ENCODE data around the gene CFAP100.

CFAP100 gene

GRCh38 chr3:126380011-126380768, 14.5 kb upstream of the CFAP100 start:
- H3K9me3 ChIP-seq (ENCODE audit: control insufficient read depth, insufficient read depth, low read length) = no peaks in the 10 kb centered on the region
- H3K27ac ChIP-seq (ENCODE audit: low read depth, low read length) = no peak overlapping the region
- no peak overlapping the region for H3K9ac ChIP-seq (ENCODE audit: low read depth, low read length)
- no peaks in the 10 kb centered on the region for H3K4me1 ChIP-seq (ENCODE audit: control insufficient read depth, insufficient read depth, low read length)
- H3K36me3 ChIP-seq (ENCODE audit: control insufficient read depth, insufficient read depth, low read length) = no peaks in the 10 kb centered on the region
- no peaks in the 10 kb centered on the region for H3K27me3 ChIP-seq (ENCODE audit: control insufficient read depth, insufficient read depth, low read length)
- H3K4me3 ChIP-seq (ENCODE audit: low read depth, low read length) = no peak overlapping the region

- Histone ChIP-seq H3K27me3 (ENCODE audit: control insufficient read depth, insufficient read depth, low read length) (no peaks in the 10 kb centered on the region), H3K9me3 (ENCODE audit: control insufficient read depth, insufficient read depth, low read length) (no peaks in the 10 kb centered on the region), H3K4me3 (ENCODE audit: low read depth, low read length) (no peak overlapping the region), H3K4me1 (ENCODE audit: control insufficient read depth, insufficient read depth, low read length) (no peaks in the 10 kb centered on the region), H3K36me3 (ENCODE audit: control insufficient read depth, insufficient read depth, low read length) (no peaks in the 10 kb centered on the region), H3K27ac (ENCODE audit: low read depth, low read length) (no peak overlapping the region), H3K9ac (ENCODE audit: low read depth, low read length) (no peak overlapping the region)
Measured at GRCh38 chr3:126381966-126382365, 12.7 kb upstream of the CFAP100 start.

- Histone ChIP-seq H3K9ac (ENCODE audit: low read depth, low read length) (peak overlapping the region; percentile 59; the same call in 1 of the 2 replicates), H3K9me3 (ENCODE audit: control insufficient read depth, insufficient read depth, low read length) (no peaks in the 10 kb centered on the region), H3K4me3 (ENCODE audit: low read depth, low read length) (peak overlapping the region; percentile 40), H3K27ac (ENCODE audit: low read depth, low read length) (peak overlapping the region; percentile 77), H3K27me3 (ENCODE audit: control insufficient read depth, insufficient read depth, low read length) (peaks cover 35% of the 10 kb centered on the region), H3K36me3 (ENCODE audit: control insufficient read depth, insufficient read depth, low read length) (no peaks in the 10 kb centered on the region), H3K4me1 (ENCODE audit: control insufficient read depth, insufficient read depth, low read length) (peaks cover 4% of the 10 kb centered on the region; the same call in 1 of the 2 replicates)
Measured at GRCh38 chr3:126389112-126389793, 5.5 kb upstream of the CFAP100 start.

- H3K27me3 ChIP-seq (ENCODE audit: control insufficient read depth, insufficient read depth, low read length) = peaks cover 41% of the 10 kb centered on the region
- no peak overlapping the region for H3K9ac ChIP-seq (ENCODE audit: low read depth, low read length)
- no peaks in the 10 kb centered on the region for H3K36me3 ChIP-seq (ENCODE audit: control insufficient read depth, insufficient read depth, low read length)
- no peaks in the 10 kb centered on the region for H3K9me3 ChIP-seq (ENCODE audit: control insufficient read depth, insufficient read depth, low read length)
- no peak overlapping the region for H3K27ac ChIP-seq (ENCODE audit: low read depth, low read length)
- peaks cover 4% of the 10 kb centered on the region; the same call in 1 of the 2 replicates for H3K4me1 ChIP-seq (ENCODE audit: control insufficient read depth, insufficient read depth, low read length)
- H3K4me3 ChIP-seq (ENCODE audit: low read depth, low read length) = no peak overlapping the region
Measured at GRCh38 chr3:126389794-126390146, 4.9 kb upstream of the CFAP100 start.

- peaks cover 6% of the 10 kb centered on the region for H3K4me1 ChIP-seq (ENCODE audit: control insufficient read depth, insufficient read depth, low read length)
- H3K4me3 ChIP-seq (ENCODE audit: low read depth, low read length) = no peak overlapping the region
- H3K9me3 ChIP-seq (ENCODE audit: control insufficient read depth, insufficient read depth, low read length) = no peaks in the 10 kb centered on the region
- H3K9ac ChIP-seq (ENCODE audit: low read depth, low read length) = no peak overlapping the region
- peaks cover 45% of the 10 kb centered on the region for H3K27me3 ChIP-seq (ENCODE audit: control insufficient read depth, insufficient read depth, low read length)
- H3K27ac ChIP-seq (ENCODE audit: low read depth, low read length) = no peak overlapping the region
- H3K36me3 ChIP-seq (ENCODE audit: control insufficient read depth, insufficient read depth, low read length) = no peaks in the 10 kb centered on the region
Measured at GRCh38 chr3:126390201-126390600, 4.5 kb upstream of the CFAP100 start.

- H3K4me3 ChIP-seq (ENCODE audit: low read depth, low read length) = no peak overlapping the region
- no peak overlapping the region for H3K9ac ChIP-seq (ENCODE audit: low read depth, low read length)
- H3K27ac ChIP-seq (ENCODE audit: low read depth, low read length) = no peak overlapping the region
- peaks cover 50% of the 10 kb centered on the region for H3K27me3 ChIP-seq (ENCODE audit: control insufficient read depth, insufficient read depth, low read length)
- H3K9me3 ChIP-seq (ENCODE audit: control insufficient read depth, insufficient read depth, low read length) = no peaks in the 10 kb centered on the region
- peaks cover 8% of the 10 kb centered on the region for H3K4me1 ChIP-seq (ENCODE audit: control insufficient read depth, insufficient read depth, low read length)
- H3K36me3 ChIP-seq (ENCODE audit: control insufficient read depth, insufficient read depth, low read length) = no peaks in the 10 kb centered on the region
Measured at GRCh38 chr3:126390751-126391150, 4.0 kb upstream of the CFAP100 start.

GRCh38 chr3:126391631-126392030, 3.1 kb upstream of the CFAP100 start:
- Histone ChIP-seq H3K36me3 (ENCODE audit: control insufficient read depth, insufficient read depth, low read length) (no peaks in the 10 kb centered on the region), H3K4me3 (ENCODE audit: low read depth, low read length) (no peak overlapping the region), H3K27ac (ENCODE audit: low read depth, low read length) (no peak overlapping the region), H3K27me3 (ENCODE audit: control insufficient read depth, insufficient read depth, low read length) (peaks cover 55% of the 10 kb centered on the region), H3K4me1 (ENCODE audit: control insufficient read depth, insufficient read depth, low read length) (peaks cover 8% of the 10 kb centered on the region), H3K9me3 (ENCODE audit: control insufficient read depth, insufficient read depth, low read length) (no peaks in the 10 kb centered on the region), H3K9ac (ENCODE audit: low read depth, low read length) (no peak overlapping the region)

GRCh38 chr3:126392246-126392645, 2.5 kb upstream of the CFAP100 start:
- Histone ChIP-seq H3K4me1 (ENCODE audit: control insufficient read depth, insufficient read depth, low read length) (peaks cover 8% of the 10 kb centered on the region), H3K9me3 (ENCODE audit: control insufficient read depth, insufficient read depth, low read length) (no peaks in the 10 kb centered on the region), H3K27ac (ENCODE audit: low read depth, low read length) (no peak overlapping the region), H3K27me3 (ENCODE audit: control insufficient read depth, insufficient read depth, low read length) (peaks cover 55% of the 10 kb centered on the region), H3K9ac (ENCODE audit: low read depth, low read length) (no peak overlapping the region), H3K36me3 (ENCODE audit: control insufficient read depth, insufficient read depth, low read length) (no peaks in the 10 kb centered on the region), H3K4me3 (ENCODE audit: low read depth, low read length) (no peak overlapping the region)

- Histone ChIP-seq H3K9ac (ENCODE audit: low read depth, low read length) (no peak overlapping the region), H3K36me3 (ENCODE audit: control insufficient read depth, insufficient read depth, low read length) (no peaks in the 10 kb centered on the region), H3K27me3 (ENCODE audit: control insufficient read depth, insufficient read depth, low read length) (peaks cover 55% of the 10 kb centered on the region), H3K9me3 (ENCODE audit: control insufficient read depth, insufficient read depth, low read length) (no peaks in the 10 kb centered on the region), H3K4me3 (ENCODE audit: low read depth, low read length) (no peak overlapping the region), H3K27ac (ENCODE audit: low read depth, low read length) (no peak overlapping the region), H3K4me1 (ENCODE audit: control insufficient read depth, insufficient read depth, low read length) (peaks cover 8% of the 10 kb centered on the region)
Measured at GRCh38 chr3:126393563-126393962, 1.1 kb upstream of the CFAP100 start.

- Histone ChIP-seq H3K4me3 (ENCODE audit: low read depth, low read length) (peak overlapping the region; percentile 43), H3K27me3 (ENCODE audit: control insufficient read depth, insufficient read depth, low read length) (peaks cover 50% of the 10 kb centered on the region), H3K36me3 (ENCODE audit: control insufficient read depth, insufficient read depth, low read length) (no peaks in the 10 kb centered on the region), H3K9ac (ENCODE audit: low read depth, low read length) (no peak overlapping the region), H3K4me1 (ENCODE audit: control insufficient read depth, insufficient read depth, low read length) (peaks cover 4% of the 10 kb centered on the region), H3K9me3 (ENCODE audit: control insufficient read depth, insufficient read depth, low read length) (no peaks in the 10 kb centered on the region), H3K27ac (ENCODE audit: low read depth, low read length) (no peak overlapping the region)
Measured at GRCh38 chr3:126394977-126395321, 240 bp downstream of the CFAP100 start.

- H3K27me3 ChIP-seq (ENCODE audit: control insufficient read depth, insufficient read depth, low read length) = peaks cover 44% of the 10 kb centered on the region
- H3K4me3 ChIP-seq (ENCODE audit: low read depth, low read length) = no peak overlapping the region
- H3K9ac ChIP-seq (ENCODE audit: low read depth, low read length) = no peak overlapping the region
- no peaks in the 10 kb centered on the region for H3K36me3 ChIP-seq (ENCODE audit: control insufficient read depth, insufficient read depth, low read length)
- peaks cover 4% of the 10 kb centered on the region for H3K4me1 ChIP-seq (ENCODE audit: control insufficient read depth, insufficient read depth, low read length)
- H3K27ac ChIP-seq (ENCODE audit: low read depth, low read length) = no peak overlapping the region
- no peaks in the 10 kb centered on the region for H3K9me3 ChIP-seq (ENCODE audit: control insufficient read depth, insufficient read depth, low read length)
Measured at GRCh38 chr3:126395846-126396513, 1.3 kb downstream of the CFAP100 start.

Data from HUES48 (cell line).